Stimulated activated CD4-positive, alpha-beta T cell treated with anti-CD3 and anti-CD28 coated beads, Interleukin-15, amount 100 ng/mL, for 1 hour (primary cell): ENCODE measurements around the gene UXS1.
"Not testable (repeated sequence)": the region's sequence is repeated elsewhere in the genome, so short reads cannot be mapped to it uniquely, and the experiment has no call there.

Source experiments
- DNase-seq, 2 donors: peaks; one replicate each; pipeline ENCODE4 v3.0.0-alpha.2; 2020; ENCODE audit warnings: low read depth in 1 of 2, low spot score in 1 of 2

Gene UXS1

GRCh38 chr2:106137731-106138521 is 56.2 kb downstream of the UXS1 start:
- DNase-seq = no peak

DNA sequence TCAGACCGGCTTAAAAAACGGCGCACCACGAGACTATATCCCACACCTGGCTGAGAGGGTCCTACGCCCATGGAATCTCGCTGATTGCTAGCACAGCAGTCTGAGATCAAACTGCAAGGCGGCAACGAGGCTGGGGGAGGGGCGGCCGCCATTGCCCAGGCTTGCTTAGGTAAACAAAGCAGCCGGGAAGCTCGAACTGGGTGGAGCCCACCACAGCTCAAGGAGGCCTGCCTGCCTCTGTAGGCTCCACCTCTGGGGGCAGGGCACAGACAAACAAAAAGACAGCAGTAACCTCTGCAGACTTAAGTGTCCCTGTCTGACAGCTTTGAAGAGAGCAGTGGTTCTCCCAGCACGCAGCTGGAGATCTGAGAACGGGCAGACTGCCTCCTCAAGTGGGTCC is 62.9 kb downstream of the UXS1 start:
- DNase-seq = not testable (repeated sequence)

GRCh38 chr2:106130251-106130998 is 63.7 kb downstream of the UXS1 start:
- DNase-seq = no peak

- DNase-seq = no peak
These were observed 64.5 kb downstream of the UXS1 start for GRCh38 chr2:106129592-106129991.

DNA sequence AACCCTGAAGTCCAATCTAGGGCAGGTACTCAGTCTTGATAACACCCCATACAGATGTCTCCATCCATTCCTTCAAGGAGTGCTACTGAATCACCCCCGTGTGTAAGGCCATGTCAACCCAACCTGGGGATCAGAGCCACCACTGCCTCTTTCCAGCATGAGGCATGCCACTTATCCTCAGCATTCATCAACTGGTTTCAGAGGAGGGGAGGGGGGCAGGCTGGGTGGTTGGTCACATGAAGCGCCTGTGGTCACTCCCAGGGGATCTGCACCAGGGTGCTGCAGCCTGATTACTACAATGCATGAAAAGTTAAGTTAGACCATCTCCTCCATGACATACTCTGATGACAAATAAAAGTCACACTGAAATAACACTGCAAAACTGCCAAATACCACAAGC is 65.0 kb downstream of the UXS1 start:
- DNase-seq = no peak

DNA sequence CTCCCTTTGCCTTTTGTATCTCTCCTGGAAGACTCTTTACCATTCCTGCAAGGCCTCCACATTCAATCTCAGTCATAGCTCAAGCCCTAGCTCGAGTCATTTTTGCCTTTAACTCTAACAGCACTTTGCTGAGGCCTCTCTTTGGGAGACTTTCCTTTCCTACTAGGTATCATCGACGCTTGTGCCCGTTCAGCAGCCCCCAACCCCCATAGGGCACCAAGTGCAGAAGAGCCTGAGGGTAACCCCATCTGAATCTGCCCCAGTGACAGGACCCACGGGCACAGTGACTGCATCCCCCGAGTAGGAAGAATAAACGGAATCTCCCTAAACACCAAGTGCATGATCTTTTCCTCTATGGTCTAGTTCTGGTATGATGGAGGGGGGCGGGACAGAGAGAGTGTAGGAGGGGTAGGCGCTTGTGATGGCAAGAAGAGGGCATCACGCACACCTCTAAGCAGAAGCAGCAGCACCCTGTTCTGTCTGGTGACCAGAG is 66.3 kb downstream of the UXS1 start:
- DNase-seq = no peak

- DNase-seq = no peak
These were observed 66.8 kb downstream of the UXS1 start for GRCh38 chr2:106127282-106127771.

DNA sequence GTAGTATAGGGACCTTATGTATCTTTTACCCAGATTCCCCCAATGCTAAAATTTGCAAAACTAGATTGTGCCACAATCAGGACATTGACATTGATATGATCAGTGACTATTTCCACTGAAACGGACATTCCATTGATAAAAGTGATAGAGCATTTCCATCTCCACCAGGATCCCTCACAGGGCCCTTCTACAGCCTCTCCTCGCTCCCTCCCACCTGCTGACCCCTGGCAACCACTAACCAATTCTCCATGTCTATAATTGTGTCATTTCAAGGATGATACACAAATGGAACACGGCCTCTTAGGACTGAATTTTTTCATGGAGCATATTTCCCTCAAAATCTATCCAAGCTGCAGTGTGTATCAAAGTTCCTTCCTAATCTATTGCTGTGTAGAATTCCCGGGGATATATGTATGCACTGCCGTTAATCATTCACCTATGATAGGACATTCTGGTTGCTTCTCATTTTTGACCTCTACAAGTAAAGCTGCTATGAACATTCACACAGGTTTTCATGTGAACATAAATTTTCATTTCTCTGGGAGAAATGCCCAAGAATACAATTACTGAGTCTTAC is 67.3 kb downstream of the UXS1 start:
- DNase-seq = no peak

- DNase-seq = no peak
These were observed 67.8 kb downstream of the UXS1 start for GRCh38 chr2:106126295-106126694.

GRCh38 chr2:106124905-106125549 is 69.1 kb downstream of the UXS1 start:
- no peak for DNase-seq

GRCh38 chr2:106124106-106124756 is 69.9 kb downstream of the UXS1 start:
- no peak for DNase-seq

DNA sequence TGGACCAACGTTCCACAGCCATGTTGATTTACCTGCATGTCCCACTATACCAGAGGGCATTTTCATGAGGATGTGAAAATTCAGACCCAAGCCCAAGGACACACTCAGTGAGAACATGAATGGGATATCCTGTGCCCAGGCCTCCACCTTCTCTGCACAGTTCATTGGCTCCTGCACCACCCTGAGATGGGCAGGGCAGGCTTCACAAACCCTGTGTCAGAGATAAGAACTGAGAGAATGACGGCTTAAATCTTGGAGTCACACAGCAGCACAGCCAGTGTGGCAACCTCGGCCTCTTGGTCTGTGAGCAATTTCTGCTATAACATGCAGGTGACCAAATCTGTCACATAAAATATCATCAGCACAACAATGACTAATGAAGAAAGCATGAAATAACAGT is 71.9 kb downstream of the UXS1 start:
- no peak for DNase-seq

GRCh38 chr2:106120432-106120831 is 73.7 kb downstream of the UXS1 start:
- DNase-seq = no peak

- DNase-seq = no peak
These were observed 75.0 kb downstream of the UXS1 start for GRCh38 chr2:106119074-106119473.

DNA sequence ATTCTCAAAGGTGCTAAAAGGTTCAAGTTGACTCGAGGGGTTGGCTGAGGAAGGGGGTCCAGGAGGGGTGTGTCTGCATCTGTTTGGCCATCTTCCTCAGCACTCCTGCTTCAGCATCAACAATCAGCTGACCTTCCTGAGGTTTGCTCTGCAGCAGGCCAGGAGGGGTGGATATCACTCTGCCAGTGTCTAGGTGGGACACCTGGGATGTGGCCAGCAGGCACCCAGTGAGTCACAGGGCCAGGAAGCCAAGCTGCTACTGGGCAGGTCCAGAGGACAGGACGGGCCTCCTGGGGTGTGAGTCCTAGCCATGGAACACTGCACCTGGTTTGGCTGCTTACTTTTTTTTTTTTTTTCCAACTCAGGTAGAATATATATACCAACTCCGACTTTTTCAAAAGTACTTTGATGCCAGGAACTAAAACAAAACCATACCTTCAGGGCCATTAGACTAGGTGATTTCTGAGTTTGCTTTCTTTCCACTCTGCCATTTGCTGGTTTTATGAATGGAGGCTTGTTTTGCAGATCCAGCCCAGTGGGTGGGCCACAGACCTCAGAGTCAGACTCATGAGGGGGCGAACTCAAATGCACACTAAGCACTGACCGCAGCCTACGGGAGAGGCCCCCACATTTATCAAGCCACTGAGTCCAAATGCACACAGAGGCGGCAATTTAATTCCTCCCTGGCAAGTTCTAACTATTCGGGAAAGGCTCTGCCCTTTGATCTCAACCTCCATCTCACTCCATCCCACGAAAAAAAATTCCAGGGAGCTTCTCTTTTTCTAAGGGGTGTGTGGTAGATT is 76.0 kb downstream of the UXS1 start:
- no peak for DNase-seq

DNA sequence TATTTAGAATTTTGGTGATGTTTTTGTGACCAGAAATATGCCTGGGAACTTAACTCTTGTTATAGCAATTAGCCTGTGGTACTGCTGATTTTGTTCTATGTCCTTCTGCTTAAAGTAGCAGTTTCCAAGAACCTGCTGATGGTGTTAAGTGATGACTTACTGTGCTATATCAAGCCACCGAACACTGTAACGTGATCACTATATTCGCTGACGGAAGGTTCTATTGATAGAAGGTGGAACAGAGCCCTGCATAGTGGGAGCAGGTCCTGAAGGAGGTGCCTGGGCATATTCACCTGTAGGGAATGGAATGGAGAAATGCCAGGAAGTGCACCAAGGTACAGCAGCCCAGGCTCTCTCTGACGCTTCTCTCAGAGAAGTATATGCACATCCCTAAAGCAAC is 76.8 kb downstream of the UXS1 start:
- DNase-seq = no peak

DNA sequence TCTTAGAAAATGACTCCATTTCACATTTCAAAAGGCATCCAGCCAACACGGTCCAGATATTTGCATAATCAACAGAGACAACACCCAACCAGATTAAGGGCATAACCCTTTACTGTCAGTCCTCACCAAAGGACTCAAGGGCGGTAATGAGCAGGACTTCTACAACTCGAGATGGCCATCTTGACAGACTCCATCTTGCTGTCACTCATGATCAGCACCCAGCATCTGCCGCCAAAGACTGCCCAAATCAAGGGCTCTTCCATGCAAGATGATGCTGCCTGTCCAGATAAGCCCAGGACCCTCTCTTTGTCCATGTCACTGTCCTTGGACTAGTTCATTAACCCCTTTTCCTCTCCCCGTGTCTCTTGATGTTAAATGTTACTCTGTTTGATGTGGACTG is 77.9 kb downstream of the UXS1 start:
- no peak for DNase-seq

DNA sequence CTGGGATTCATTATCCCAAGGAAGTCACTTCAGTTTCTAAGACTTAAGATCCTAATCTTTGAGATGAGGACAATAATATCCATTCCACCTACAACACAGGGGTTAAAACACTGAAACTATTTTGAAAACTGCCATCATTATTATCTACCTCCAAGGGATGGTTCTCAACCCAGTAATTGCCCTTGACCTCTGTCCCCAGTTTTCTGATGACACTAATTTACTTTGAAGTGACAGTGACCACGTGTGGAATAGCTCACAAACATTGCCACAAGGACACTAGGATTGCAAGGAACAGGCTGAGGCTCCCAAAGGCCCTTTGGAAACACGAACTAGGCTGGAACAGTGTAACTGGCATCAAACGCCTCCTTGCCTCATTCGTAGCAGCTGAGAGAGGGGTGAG is 78.4 kb downstream of the UXS1 start:
- no peak for DNase-seq

DNA sequence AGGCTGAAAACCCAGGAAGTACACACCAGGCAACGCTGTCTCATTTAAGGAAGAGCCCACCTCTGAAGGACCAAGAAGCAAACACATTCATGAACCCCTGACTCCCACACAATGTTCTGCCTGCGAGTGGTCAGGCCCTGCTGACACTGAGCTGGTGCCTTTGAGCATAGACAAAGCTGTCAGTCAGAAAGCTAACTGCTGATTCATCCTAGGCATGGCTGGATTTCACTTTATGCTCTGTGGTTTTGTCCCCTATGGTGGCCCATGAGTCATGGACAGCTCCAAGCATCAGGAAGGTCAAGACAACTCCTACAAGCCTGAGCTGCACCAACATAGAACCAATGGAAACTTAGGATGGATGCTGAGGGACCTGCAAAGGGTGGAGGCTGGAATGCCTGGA is 78.9 kb downstream of the UXS1 start:
- DNase-seq = no peak

DNA sequence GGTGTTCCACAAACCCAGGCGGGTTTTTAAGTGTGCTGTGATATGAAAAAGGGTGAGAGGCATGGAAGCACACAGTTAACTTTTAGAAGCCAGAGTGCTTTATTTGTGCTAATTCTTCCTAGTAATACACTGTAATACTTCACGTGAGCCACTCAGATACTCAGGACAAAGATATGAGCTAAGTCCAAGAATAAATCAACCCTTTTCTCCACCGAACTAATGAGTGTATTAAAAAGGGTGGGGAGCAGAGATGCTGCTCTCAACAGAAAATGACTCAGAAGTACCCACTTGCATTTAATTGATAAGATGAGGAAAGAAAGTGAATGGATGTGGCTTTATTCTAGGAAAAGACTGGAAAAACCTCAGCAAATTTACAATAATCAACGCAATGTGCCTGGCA is 79.9 kb downstream of the UXS1 start:
- no peak for DNase-seq
